Activated CD4-positive, alpha-beta T cell treated with anti-CD3 and anti-CD28 coated beads, Interleukin-2, amount 10 ng/mL, durations not matched to agents 7 days and 5 days (primary cell): ENCODE results near the gene NANOS1. TPM values are rescaled to one million over a fixed set of nuclear protein-coding genes. Genes with fewer than 3 reads are reported as not detected.
A peak's percentile ranks its signal among the peaks of the same experiment; 100 is the strongest.
"Not testable (repeated sequence)": the region's sequence is repeated elsewhere in the genome, so short reads cannot be mapped to it uniquely, and the experiment has no call there.

Experiments used
- CTCF ChIA-PET: fragments of 350-600 bp; sonication (Branson Sonifier 250); formaldehyde crosslinking; loops from one replicate; lab custom pipeline; 2021; ENCODE audit warnings: antibody characterized with exemption; lab: Charles Lee
- POLR2A ChIA-PET: fragments of 350-600 bp; sonication (Branson Sonifier 250); formaldehyde crosslinking; loops from one replicate; lab custom pipeline; 2021; ENCODE audit warnings: antibody characterized with exemption; lab: Charles Lee
- DNase-seq: peaks from one replicate; pipeline ENCODE4 v3.0.0-alpha.2; 2020
- H3K27ac Mint-ChIP-seq: one replicate; pipeline ENCODE4 v1.8.0; 2021; ENCODE audit warnings: mild to moderate bottlenecking, moderate library complexity, mixed read lengths
- H3K27me3 Mint-ChIP-seq: one replicate; pipeline ENCODE4 v1.8.0; 2021; ENCODE audit warnings: mixed read lengths
- H3K36me3 Mint-ChIP-seq: one replicate; pipeline ENCODE4 v1.8.0; 2021; ENCODE audit warnings: low read depth, mixed read lengths
- H3K4me1 Mint-ChIP-seq: one replicate; pipeline ENCODE4 v1.8.0; 2021; ENCODE audit warnings: mixed read lengths
- H3K4me3 Mint-ChIP-seq: one replicate; pipeline ENCODE4 v1.8.0; 2021; ENCODE audit warnings: mild to moderate bottlenecking, moderate library complexity, mixed read lengths
- H3K9me3 Mint-ChIP-seq: one replicate; pipeline ENCODE4 v1.8.0; 2021; ENCODE audit warnings: mixed read lengths
- total RNA-seq, 2 experiments: library from RNA; stranded (reverse); gene quantifications; one replicate each; pipeline ENCODE4 v1.2.3, GENCODE V29; 2021

Gene NANOS1
- total RNA-seq, 2 experiments from 2014 or later: 0.12 to 0.19 TPM

DNA sequence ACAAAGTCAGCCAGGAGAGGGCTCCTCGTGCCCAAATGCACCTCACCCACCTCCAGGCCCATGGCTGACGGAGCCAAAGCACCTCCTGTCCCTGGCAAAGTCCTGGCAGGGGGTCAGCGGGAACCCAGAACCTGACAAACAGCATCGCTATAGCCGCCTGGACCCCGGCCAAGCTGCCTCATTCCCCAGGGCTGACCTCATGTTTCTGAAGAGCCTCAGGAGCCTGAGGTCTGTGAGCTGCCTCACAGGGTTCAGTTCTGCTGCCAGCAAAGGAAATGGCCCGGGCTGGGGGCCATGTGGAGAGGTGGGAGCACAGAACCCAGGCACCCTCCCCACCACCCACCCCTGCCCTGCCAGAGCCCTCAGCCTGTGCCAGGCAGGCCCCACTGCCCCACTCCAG is 4.2 kb upstream of the NANOS1 start:
- Mint-ChIP-seq H3K27me3 (peaks cover 11% of the 10 kb centered on the region), H3K4me3 (no peak overlapping the region), H3K4me1 (peaks cover 5% of the 10 kb centered on the region), H3K36me3 (no peaks in the 10 kb centered on the region), H3K9me3 (no peaks in the 10 kb centered on the region), H3K27ac (no peak overlapping the region)
- ChIA-PET POLR2A (no interaction called here), CTCF (no interaction called here)
- DNase-seq: no peak

DNA sequence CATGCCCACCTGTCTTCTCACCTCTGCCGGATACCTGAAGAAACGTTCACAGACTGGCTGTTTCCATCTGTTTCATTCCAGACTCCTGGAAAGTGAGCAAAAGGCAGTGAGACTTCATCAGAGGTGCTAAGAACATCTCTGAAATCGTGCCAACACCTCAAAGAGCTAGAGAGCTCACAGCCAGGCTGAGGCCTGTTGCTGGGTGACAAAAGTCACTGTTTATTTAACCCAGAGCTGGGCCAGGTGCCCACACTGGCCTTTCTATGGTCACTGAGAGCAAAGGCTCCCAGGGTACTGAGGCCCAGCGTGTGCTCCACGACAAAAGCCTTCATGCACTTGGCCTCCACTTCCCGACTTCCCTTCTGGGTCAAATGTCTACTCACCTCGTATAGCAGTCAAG is 3.7 kb upstream of the NANOS1 start:
- H3K27ac Mint-ChIP-seq: no peak overlapping the region
- peaks cover 8% of the 10 kb centered on the region for H3K4me1 Mint-ChIP-seq
- no peak for DNase-seq
- CTCF ChIA-PET: no interaction called here
- H3K36me3 Mint-ChIP-seq: no peaks in the 10 kb centered on the region
- peaks cover 8% of the 10 kb centered on the region for H3K27me3 Mint-ChIP-seq
- POLR2A ChIA-PET: no interaction called here
- H3K9me3 Mint-ChIP-seq: no peaks in the 10 kb centered on the region
- H3K4me3 Mint-ChIP-seq: no peak overlapping the region

DNA sequence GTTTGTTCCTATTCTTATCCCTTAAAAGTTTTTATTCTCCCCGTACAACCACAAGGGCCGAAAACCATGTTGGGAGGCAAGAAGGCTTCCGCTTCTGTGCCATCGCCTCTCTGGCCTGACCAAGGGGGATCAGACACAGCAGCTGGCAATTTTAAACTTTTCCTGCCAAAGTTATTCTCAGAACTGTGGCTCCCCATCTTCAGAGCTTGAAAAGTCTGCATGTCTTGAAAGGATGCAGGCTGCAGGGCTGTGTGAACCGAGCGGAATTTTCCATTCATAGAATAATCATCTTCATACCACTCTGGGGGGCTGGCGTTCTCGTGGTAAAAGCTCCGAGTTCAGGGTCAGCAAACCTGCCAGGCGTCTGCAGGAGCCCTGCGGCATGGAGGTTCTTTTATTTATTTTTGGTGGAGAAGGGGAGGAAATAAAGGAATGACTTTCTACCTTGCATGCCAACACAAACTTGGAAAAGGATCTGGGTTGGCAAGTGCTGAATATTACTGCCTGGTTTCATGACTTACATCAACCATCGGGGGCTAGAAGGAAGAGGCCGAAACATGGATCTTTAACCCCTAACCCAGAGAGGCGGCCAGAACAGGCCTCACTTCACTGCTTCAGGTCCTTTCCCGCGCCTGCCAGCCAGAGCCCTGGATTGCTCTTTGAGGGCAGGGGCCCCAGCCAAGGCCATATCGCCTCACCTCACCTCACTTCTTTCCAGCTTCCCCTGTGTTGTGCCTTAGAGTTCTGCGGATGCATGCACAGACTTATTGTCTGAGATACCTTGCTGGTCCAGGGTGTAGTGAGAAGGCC is 3.0 kb upstream of the NANOS1 start:
- ChIA-PET POLR2A (no interaction called here), CTCF (no interaction called here)
- Mint-ChIP-seq H3K9me3 (no peaks in the 10 kb centered on the region), H3K4me3 (no peak overlapping the region), H3K27me3 (peaks cover 8% of the 10 kb centered on the region), H3K27ac (no peak overlapping the region), H3K4me1 (peaks cover 15% of the 10 kb centered on the region), H3K36me3 (peaks cover 2% of the 10 kb centered on the region)
- DNase-seq: no peak

DNA sequence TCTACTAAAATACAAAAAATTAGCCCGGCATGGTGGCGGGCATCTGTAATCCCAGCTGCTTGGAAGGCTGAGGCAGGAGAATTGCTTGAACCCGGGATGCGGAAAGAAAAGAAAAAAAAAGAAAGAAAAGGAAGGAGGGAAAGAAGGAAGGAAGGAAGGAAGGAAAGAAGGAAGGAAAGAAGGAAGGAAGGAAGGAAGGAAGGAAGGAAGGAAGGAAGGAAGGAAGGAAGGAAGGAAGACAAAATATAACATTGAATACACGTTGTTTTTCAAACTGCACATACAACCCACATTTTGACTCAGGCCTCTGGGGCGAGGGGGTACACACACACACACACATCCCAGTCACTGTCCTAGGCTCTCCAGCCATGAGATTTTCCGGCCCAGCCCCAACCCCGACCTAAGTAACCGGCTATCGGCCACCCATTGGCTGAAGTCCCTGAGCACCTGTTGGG is 1.0 kb upstream of the NANOS1 start:
- peaks cover 17% of the 10 kb centered on the region for H3K36me3 Mint-ChIP-seq
- DNase-seq, H3K27ac Mint-ChIP-seq, H3K9me3 Mint-ChIP-seq, POLR2A ChIA-PET, H3K27me3 Mint-ChIP-seq: not testable (repeated sequence)
- CTCF ChIA-PET: interaction anchor here (0.6 to 1.0 kb wide), 3 partner anchors 19 to 260 kb away, joined by 3 read pairs; no protein-coding TSS in a partner anchor
- H3K4me3 Mint-ChIP-seq: peak overlapping the region; percentile 72
- peaks cover 26% of the 10 kb centered on the region for H3K4me1 Mint-ChIP-seq

DNA sequence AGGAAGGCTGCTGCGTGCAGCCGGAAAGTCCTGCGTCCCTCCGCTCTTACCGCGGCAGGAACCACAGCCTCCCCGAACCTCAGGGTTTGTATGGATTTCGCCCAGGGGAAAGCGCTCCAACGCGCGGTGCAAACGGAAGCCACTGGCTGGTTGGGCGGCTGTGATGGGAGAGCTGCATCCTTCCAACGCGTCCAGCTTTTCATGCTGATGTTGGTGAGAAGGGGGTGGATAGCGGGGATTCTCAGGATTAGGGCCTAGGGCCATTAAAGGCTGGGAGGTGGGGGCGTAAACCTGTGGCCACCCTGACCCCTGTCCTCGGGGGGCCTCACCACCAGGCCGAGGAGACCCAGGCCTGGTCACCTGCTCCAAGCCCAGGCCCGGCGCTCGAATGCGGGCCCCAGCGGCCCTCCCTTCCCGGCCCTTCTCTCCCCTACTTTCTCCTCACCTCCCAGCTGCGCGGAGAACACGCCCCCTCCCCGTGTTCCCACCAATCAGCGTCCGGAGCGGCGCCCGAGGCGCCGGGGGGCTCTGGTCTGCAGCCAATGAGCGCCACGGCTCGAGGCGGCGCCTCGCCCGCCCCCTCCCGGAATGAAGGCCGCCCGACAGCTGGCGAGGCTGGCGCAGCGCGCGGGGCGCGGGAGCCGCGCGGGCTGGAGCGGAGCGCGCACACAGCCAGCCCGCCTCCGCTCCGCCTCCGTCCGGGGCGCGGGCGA is 458 bp upstream of the NANOS1 start:
- POLR2A ChIA-PET: no interaction called here

DNA sequence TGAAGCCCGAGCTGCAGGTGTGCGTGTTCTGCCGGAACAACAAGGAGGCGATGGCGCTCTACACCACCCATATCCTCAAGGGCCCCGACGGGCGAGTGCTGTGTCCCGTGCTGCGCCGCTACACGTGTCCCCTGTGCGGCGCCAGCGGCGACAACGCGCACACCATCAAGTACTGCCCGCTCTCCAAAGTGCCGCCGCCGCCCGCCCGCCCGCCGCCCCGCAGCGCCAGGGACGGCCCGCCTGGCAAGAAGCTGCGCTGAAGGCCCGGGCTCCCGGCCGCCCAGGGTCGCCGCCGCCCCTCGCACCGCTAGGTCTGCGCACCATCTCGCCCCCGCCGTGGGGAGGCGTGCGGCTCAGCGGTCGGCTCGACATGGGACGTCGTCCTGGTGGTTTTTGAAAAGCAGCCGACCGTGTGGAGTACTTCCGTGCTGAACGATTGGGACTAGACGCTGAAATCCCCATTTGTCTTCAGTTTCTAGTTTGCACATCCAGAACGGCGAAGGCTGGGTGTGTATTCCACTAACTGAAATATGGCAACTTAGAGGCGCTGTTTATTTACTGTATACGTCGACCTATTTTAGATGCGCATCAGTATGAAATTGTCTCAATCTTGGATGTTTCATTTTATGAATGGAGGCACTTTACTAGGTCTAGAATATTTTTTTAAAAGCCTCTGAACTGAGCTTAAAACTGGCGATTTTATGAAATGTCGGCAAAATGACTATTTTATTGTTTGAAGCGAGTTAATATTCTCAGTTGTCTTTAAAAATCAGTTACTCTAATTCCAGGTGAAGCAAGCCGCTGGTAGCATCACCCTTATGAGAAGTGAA is 1.1 kb downstream of the NANOS1 start:
- DNase-seq: peak; percentile 60
- POLR2A ChIA-PET: interaction anchor here (1.5 kb wide), 1 partner anchor 276 kb away, joined by 4 read pairs; the partner anchor contains the start of gene CACUL1
- H3K36me3 Mint-ChIP-seq: peaks cover 28% of the 10 kb centered on the region
- H3K4me1 Mint-ChIP-seq: peaks cover 30% of the 10 kb centered on the region
- peaks cover 8% of the 10 kb centered on the region for H3K27me3 Mint-ChIP-seq
- H3K4me3 Mint-ChIP-seq: peak overlapping the region; percentile 70
- peak overlapping the region; percentile 19 for H3K27ac Mint-ChIP-seq
- CTCF ChIA-PET: no interaction called here
- H3K9me3 Mint-ChIP-seq: no peaks in the 10 kb centered on the region

More for the DNA sequence above, 458 bp upstream of the NANOS1 start:
- peaks cover 8% of the 10 kb centered on the region for H3K27me3 Mint-ChIP-seq
- peak; percentile 78 for DNase-seq
- peaks cover 21% of the 10 kb centered on the region for H3K36me3 Mint-ChIP-seq
- peaks cover 28% of the 10 kb centered on the region for H3K4me1 Mint-ChIP-seq
- H3K4me3 Mint-ChIP-seq: peak overlapping the region; percentile 72
- no peak overlapping the region for H3K27ac Mint-ChIP-seq
- no peaks in the 10 kb centered on the region for H3K9me3 Mint-ChIP-seq
- CTCF ChIA-PET: interaction anchor here (1.0 kb wide), 1 partner anchor 19 kb away, joined by 3 read pairs; no protein-coding TSS in a partner anchor

DNA sequence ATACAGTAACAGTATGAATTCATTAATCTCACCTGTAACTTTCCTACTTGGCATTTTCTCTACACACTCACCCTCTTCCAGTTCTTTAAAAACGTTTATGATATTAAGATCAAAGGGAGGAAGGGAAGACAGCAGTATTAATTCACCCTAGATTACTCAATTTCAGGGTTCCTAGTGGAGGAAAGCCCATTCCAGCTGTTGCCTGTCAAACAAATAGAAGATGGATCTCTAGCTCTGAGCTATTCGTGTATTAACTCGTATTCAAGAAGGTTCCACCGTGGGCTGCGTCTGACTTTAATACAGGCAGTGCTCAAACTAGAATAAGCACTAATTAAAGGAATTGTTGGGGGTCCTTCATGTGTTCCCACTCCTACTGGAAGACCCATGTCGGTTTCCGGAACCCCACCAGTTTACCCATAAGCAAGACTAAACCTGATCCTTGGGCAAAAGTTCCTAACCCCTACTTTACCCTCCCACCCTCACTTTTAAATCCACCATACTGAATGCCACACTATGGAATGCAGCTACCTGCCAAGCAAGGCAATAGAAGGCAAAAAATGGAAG is 2.1 kb downstream of the NANOS1 start:
- POLR2A ChIA-PET: interaction anchor here (0.6 to 1.5 kb wide), 2 partner anchors 92 to 277 kb away, joined by 3 to 4 read pairs; partner anchors contain the start of gene CACUL1
- CTCF ChIA-PET: interaction anchor here (0.7 to 0.9 kb wide), 3 partner anchors 16 to 428 kb away, joined by 3 read pairs; partner anchors contain the start of gene GRK5
- peaks cover 8% of the 10 kb centered on the region for H3K27me3 Mint-ChIP-seq
- H3K4me1 Mint-ChIP-seq: peaks cover 30% of the 10 kb centered on the region
- peaks cover 32% of the 10 kb centered on the region for H3K36me3 Mint-ChIP-seq
- H3K27ac Mint-ChIP-seq: no peak overlapping the region
- no peaks in the 10 kb centered on the region for H3K9me3 Mint-ChIP-seq
- H3K4me3 Mint-ChIP-seq: peak overlapping the region; percentile 70
- DNase-seq: no peak

DNA sequence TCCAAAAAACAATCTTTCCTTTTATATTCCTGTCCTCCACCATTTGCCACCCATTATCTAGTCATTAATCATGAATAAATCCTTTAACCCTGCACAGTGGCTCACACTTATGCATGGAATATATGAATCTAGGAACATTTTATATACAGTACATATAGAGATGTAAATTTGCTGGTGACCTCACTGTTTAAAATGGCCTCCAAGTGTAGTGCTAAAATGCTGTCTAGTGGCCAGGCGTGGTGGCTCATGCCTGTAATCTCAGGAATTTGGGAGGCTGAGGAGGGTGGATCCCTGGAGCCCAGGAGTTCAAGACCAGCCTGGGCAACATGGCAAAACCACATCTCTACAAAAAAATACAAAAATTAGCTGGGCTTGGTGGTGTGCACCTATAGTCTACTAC is 9.6 kb downstream of the NANOS1 start:
- POLR2A ChIA-PET: no interaction called here
- peaks cover 23% of the 10 kb centered on the region for H3K4me1 Mint-ChIP-seq

DNA sequence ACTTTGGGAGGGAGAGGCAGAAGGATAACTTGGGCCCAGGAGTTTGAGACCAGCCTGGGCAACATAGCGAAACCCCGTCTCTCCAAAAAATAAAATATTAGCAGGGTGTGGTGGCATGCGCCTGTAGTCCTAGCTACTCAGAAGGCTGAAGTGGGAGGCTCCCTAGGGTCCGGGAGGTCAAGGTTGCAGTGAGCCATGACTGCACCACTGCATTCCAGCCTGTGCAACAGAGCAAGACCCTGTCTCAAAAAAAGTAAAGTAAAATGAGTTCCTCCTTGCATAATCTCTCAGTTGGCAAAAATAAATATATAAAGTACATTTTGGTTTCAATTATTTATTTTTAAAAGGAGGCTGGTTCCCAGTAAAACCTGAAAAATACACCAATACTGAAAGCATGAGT is 11.8 kb downstream of the NANOS1 start:
- peaks cover 74% of the 10 kb centered on the region for H3K36me3 Mint-ChIP-seq
- no peaks in the 10 kb centered on the region for H3K9me3 Mint-ChIP-seq
- H3K4me3 Mint-ChIP-seq: no peak overlapping the region
- CTCF ChIA-PET: no interaction called here
- no peaks in the 10 kb centered on the region for H3K27me3 Mint-ChIP-seq
- peaks cover 23% of the 10 kb centered on the region for H3K4me1 Mint-ChIP-seq
- H3K27ac Mint-ChIP-seq: no peak overlapping the region
- no peak for DNase-seq
- POLR2A ChIA-PET: no interaction called here

More for the DNA sequence above, 9.6 kb downstream of the NANOS1 start:
- Mint-ChIP-seq H3K9me3 (no peaks in the 10 kb centered on the region), H3K27me3 (no peaks in the 10 kb centered on the region), H3K27ac (no peak overlapping the region), H3K4me3 (no peak overlapping the region), H3K36me3 (peaks cover 69% of the 10 kb centered on the region)
- DNase-seq: no peak
- CTCF ChIA-PET: interaction anchor here (0.8 to 1.6 kb wide), 2 partner anchors 15 to 23 kb away, joined by 3 read pairs; no protein-coding TSS in a partner anchor

DNA sequence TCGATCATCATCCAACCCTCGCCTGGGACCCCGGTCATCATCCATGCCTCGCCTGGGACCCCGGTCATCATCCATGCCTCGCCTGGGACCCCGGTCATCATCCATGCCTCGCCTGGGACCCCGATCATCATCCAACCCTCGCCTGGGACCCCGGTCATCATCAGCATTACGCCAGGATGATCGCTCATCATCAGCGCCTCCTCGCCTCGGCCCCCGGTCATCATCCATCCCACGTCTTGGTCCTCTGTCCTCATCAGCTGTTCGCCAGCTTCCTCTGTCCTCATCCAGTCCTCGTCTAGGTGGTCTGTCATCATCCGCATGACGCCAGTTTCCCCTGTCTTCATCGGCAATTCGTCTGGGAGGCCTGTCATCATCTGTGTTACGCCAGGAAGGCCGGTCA is 12.7 kb downstream of the NANOS1 start:
- H3K27me3 Mint-ChIP-seq: no peaks in the 10 kb centered on the region
- H3K9me3 Mint-ChIP-seq: no peaks in the 10 kb centered on the region
- peaks cover 25% of the 10 kb centered on the region for H3K4me1 Mint-ChIP-seq
- H3K27ac Mint-ChIP-seq: peak overlapping the region; percentile 68
- CTCF ChIA-PET: no interaction called here
- H3K36me3 Mint-ChIP-seq: peaks cover 79% of the 10 kb centered on the region
- DNase-seq: no peak
- POLR2A ChIA-PET: no interaction called here
- H3K4me3 Mint-ChIP-seq: no peak overlapping the region

DNA sequence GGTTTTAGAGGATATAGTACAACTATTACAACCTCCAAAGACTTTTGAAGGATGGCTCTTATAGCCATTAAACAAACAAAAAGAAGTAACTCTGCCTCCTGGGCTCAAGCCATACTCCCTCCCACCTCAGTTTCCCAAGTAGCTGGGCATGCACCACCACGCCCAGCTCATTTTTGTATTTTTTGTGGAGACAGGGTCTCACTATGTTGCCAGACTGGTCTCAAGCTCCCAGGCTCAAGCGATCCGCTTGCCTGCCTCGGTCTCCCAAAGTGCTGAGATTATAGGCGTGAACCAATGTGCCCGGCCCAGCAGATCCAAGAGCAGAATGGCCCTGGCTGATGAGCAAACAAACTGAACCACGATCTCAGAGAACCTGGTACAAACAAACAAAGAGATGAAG is 16.0 kb downstream of the NANOS1 start:
- Mint-ChIP-seq H3K4me3 (no peak overlapping the region), H3K27ac (no peak overlapping the region), H3K27me3 (no peaks in the 10 kb centered on the region), H3K4me1 (peaks cover 25% of the 10 kb centered on the region), H3K9me3 (no peaks in the 10 kb centered on the region), H3K36me3 (peaks cover 75% of the 10 kb centered on the region)
- ChIA-PET POLR2A (no interaction called here), CTCF (interaction anchor here (1.0 to 1.2 kb wide), 3 partner anchors 13 to 22 kb away, joined by 3 to 4 read pairs (median 3); no protein-coding TSS in a partner anchor)
- no peak for DNase-seq

DNA sequence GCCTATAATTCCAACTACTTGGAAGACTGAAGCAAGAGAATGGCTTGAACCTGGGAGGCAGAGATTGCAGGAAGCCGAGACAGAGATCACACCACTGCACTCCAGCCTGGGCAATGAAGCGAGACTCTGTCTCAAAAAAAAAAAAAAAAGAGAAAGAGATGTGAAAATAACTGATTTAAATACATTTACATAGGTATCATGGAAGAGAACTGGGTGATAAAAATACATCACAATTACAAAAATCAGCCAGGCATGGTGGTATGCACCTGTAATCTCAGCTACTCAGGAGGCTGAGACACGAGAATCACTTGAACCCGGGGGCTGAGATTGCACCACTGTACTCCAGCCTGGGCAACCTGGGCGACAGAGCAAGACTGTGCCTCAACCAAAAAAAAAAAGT is 19.8 kb downstream of the NANOS1 start:
- no peak for DNase-seq
- Mint-ChIP-seq H3K4me3 (no peak overlapping the region), H3K27ac (no peak overlapping the region), H3K4me1 (peaks cover 15% of the 10 kb centered on the region), H3K9me3 (no peaks in the 10 kb centered on the region), H3K36me3 (peaks cover 76% of the 10 kb centered on the region), H3K27me3 (no peaks in the 10 kb centered on the region)
- ChIA-PET POLR2A (no interaction called here), CTCF (no interaction called here)
